ENCODE data around the gene PUM2. TPM values are rescaled to one million over a fixed set of nuclear protein-coding genes. Genes with fewer than 3 reads are reported as not detected.
A peak's percentile ranks its signal among the peaks of the same experiment; 100 is the strongest.

The PUM2 gene
- total and polyA plus RNA-seq, 2 of the 13 experiments (the other 11 are each of a cell fraction or from before 2014, with no cell fraction given) = 69.6 to 69.8 TPM

DNA sequence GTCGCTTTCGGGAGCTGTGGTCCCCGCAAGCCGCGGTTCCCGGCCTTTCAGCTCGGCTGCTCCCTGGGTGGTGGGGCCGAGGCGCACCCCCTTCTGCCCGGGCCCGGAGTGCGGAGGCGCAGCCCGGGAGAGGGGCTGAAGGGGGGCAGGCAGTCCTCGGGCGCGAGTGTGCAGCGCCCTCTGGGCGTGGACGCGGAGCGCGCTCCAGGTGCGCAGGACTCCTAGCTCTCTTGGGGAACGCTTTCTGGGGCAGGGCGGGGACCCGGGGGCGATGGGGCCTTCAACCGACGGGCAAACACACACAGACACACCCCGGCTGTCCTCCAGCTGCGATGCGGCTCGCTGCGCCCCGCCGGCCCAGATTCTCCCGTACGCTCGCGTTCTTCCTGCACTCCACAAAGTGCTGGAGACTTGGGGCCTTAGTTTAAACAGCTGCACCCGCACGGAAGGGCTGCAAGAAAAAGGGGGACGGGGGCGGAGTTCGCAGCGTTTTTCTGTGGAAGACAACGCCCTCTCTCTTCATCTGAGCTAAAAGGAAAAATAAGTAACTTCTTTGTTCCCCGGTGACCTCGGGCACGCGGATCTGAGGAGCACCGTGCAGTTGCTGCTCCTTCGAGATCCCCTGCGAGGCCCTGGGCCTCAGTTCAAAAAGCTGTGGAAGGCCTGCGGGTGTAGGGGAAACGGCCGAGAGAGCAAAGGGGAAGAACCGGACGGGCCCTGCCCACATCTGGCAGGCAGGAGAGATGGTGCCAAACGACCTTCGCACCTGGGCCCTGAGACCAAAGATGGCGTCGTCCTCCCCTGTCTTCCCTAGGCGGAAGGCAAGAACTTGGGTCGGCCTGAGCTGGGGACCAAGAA lies 125.1 kb downstream of the PUM2 start:
- peak overlapping the region; percentile 93 for H3K4me2 ChIP-seq (ENCODE audit: low read depth, low read length)
- in situ Hi-C loops (cut with HindIII; ENCODE audit: extremely low pct_ligation_motif_present, low pct_unique_long_range_greater_than_20kb) (loop anchor here (5.0 kb wide), 1 partner anchor 88 kb away; no protein-coding TSS in a partner anchor), intact Hi-C loops (cut with micrococcal nuclease; ENCODE audit: unreplicated experiment) (loop anchor here (1.0 to 5.0 kb wide), 4 partner anchors 41 to 268 kb away; no protein-coding TSS in a partner anchor)
- ChIA-PET POLR2A (interaction anchor here (0.6 to 6.4 kb wide), 41 partner anchors 9 to 441 kb away, joined by 3 to 94 read pairs (median 5); partner anchors contain the start of genes GDF7, RHOB and WDR35), CTCF (ENCODE audit: low intra/inter-chr PET ratio, low total read pairs) (interaction anchor here (0.7 to 2.3 kb wide), 5 partner anchors 34 to 122 kb away, joined by 3 to 18 read pairs (median 5); no protein-coding TSS in a partner anchor)
- FAIRE-seq = peak; percentile 51
- H4K20me1 ChIP-seq (ENCODE audit: insufficient read depth, low read length) = no peaks in the 10 kb centered on the region
- no peaks in the 10 kb centered on the region for H3K9me3 ChIP-seq (ENCODE audit: low read length)
- peaks cover 0 to 2% of the 10 kb centered on the region in 2 experiments; a peak in 1 of 5 replicates for H3K36me3 ChIP-seq (replicated peaks in 1 of 2; ENCODE audit: control insufficient read depth in 1 of 2, insufficient read depth in 2 of 2, low read length in 2 of 2)
- peak overlapping the region; percentile 56 for H3K9ac ChIP-seq (ENCODE audit: insufficient read depth, low read depth, low read length)
- H3K4me3 ChIP-seq (replicated peaks in 1 of 3; ENCODE audit: insufficient read depth in 1 of 3, low read depth in 2 of 3, low read length in 3 of 3) = peak overlapping the region; percentile 77 to 81 (median 77)
- H3K79me2 ChIP-seq (ENCODE audit: insufficient read depth, low read length) = peaks cover 34% of the 10 kb centered on the region
- BruUV-seq (replicated peaks) = no TSS peak
- H2AFZ ChIP-seq (ENCODE audit: low read length) = peak overlapping the region; percentile 28
- peak; percentile 77 for DNase-seq (ENCODE audit: low spot score)
- peaks cover 38% of the 10 kb centered on the region for H3K4me1 ChIP-seq (ENCODE audit: insufficient read depth, low read length)
- peak; percentile 84 for ATAC-seq
- WGBS (ENCODE audit: low lambda C conversion rate) = 2% methylated on average over 39 of the region's 66 CpGs
- H3K27ac ChIP-seq (ENCODE audit: extremely low read length, insufficient read depth, low read length) = peak overlapping the region; percentile 69
- H3K27me3 ChIP-seq (ENCODE audit: control insufficient read depth in 1 of 2, insufficient read depth in 2 of 2, low read length in 2 of 2) = no peaks in the 10 kb centered on the region; a peak in 1 of 5 replicates
- TF ChIP-seq SP140L (CRISPR knock-in tag; IDR thresholded peaks at IDR 0.05; ENCODE audit: borderline replicate concordance) (peak; percentile 21; the same call in 1 of the 2 replicates), KAT2B (IDR thresholded peaks at IDR 0.05; ENCODE audit: borderline replicate concordance, low read depth, low read length) (no peak), CHCHD3 (CRISPR knock-in tag; IDR thresholded peaks at IDR 0.05) (peak; percentile 88), DNMT1 (CRISPR knock-in tag; IDR thresholded peaks at IDR 0.05) (0 out of 2 replicates have a peak, but pooled peaks have one; percentile 17), RBAK (CRISPR knock-in tag; IDR thresholded peaks at IDR 0.05) (no peak), ZNF777 (CRISPR knock-in tag; IDR thresholded peaks at IDR 0.05) (peak; percentile 84; the same call in 1 of the 2 replicates), HMGXB3 (CRISPR knock-in tag; IDR thresholded peaks at IDR 0.05; ENCODE audit: borderline replicate concordance) (peak; percentile 57; the same call in 1 of the 2 replicates), POLR2A (IDR thresholded peaks at IDR 0.05; ENCODE audit: insufficient read depth in 1 of 2, low read depth in 2 of 2, low read length in 2 of 2) (no peak), SKI (IDR thresholded peaks at IDR 0.05; ENCODE audit: partially characterized antibody) (no peak), REPIN1 (CRISPR knock-in tag; IDR thresholded peaks at IDR 0.05; ENCODE audit: borderline replicate concordance, low read depth) (peak; percentile 87), ZKSCAN1 (IDR thresholded peaks at IDR 0.05; ENCODE audit: low read length) (peak; percentile 31; the same call in 1 of the 2 replicates), CREB3 (CRISPR knock-in tag; IDR thresholded peaks at IDR 0.05) (no peak), SMARCC2 (IDR thresholded peaks at IDR 0.05) (no peak), HMG20A (CRISPR knock-in tag; IDR thresholded peaks at IDR 0.05; ENCODE audit: borderline replicate concordance) (no peak), ZNF367 (CRISPR knock-in tag; IDR thresholded peaks at IDR 0.05; ENCODE audit: borderline replicate concordance) (no peak; the same call in 1 of the 2 replicates), IKZF1 (IDR thresholded peaks at IDR 0.05) (no peak), HNRNPLL (IDR thresholded peaks at IDR 0.05; ENCODE audit: low read depth, low read length, poor library complexity, severe bottlenecking) (peak; percentile 91), NR2F2 (IDR thresholded peaks at IDR 0.05; ENCODE audit: borderline replicate concordance, low read depth) (peak; percentile 6; the same call in 1 of the 2 replicates), ZFYVE20 (CRISPR knock-in tag; IDR thresholded peaks at IDR 0.05; ENCODE audit: borderline replicate concordance, low read depth) (no peak)
